Prostate gland (tissue), 2 donors: ENCODE results near the gene RCBTB2.

ENCODE experiments used
- CTCF ChIP-seq, 4 experiments: fragments of 200-600 bp in 2 of 4; fragments of 450-650 bp in 2 of 4; sonication (generic) in 2 of 4; IDR thresholded peaks; 1 replicate in 3 of 4; 2 replicates in 1 of 4; pipeline ENCODE4 v1.5.1; 2016 to 2019; ENCODE audit warnings: antibody characterized with exemption in 4 of 4, mild to moderate bottlenecking in 2 of 4, moderate library complexity in 2 of 4
- POLR2A ChIP-seq: fragments of 450-650 bp; IDR thresholded peaks from one replicate; pipeline ENCODE4 v1.6.1; 2016; ENCODE audit warnings: antibody characterized with exemption, mild to moderate bottlenecking
- POLR2AphosphoS5 ChIP-seq: sonication (generic); formaldehyde crosslinking; IDR thresholded peaks from one replicate; pipeline ENCODE4 v1.6.1; 2017; ENCODE audit warnings: antibody characterized with exemption

- TF ChIP-seq CTCF (IDR thresholded peaks at IDR 0.05) = no peak
- TF ChIP-seq POLR2A = no peak
- TF ChIP-seq POLR2AphosphoS5 = no peak
These were observed 25.9 kb downstream of the RCBTB2 start for GRCh38 chr13:48507021-48507420.
